Measurements from ENCODE around the gene CXCR5.

Gene CXCR5

GRCh38 chr11:118931571-118931970 lies 47.9 kb downstream of the CXCR5 start:
- DNase-seq (ENCODE audit: low read depth, low spot score) = no peak
- H3K4me3 ChIP-seq (ENCODE audit: low read depth, low read length) = no peak overlapping the region
- no peak for TF ChIP-seq CTCF (IDR thresholded peaks at IDR 0.05; ENCODE audit: insufficient read depth, low read length, missing control alignments)
- CTCF ChIA-PET = interaction anchor here (0.8 to 10.4 kb wide), 8 partner anchors 8 to 147 kb away, joined by 3 to 108 read pairs (median 10); partner anchors contain the start of gene DDX6
- POLR2A ChIA-PET = no interaction called here

DNA sequence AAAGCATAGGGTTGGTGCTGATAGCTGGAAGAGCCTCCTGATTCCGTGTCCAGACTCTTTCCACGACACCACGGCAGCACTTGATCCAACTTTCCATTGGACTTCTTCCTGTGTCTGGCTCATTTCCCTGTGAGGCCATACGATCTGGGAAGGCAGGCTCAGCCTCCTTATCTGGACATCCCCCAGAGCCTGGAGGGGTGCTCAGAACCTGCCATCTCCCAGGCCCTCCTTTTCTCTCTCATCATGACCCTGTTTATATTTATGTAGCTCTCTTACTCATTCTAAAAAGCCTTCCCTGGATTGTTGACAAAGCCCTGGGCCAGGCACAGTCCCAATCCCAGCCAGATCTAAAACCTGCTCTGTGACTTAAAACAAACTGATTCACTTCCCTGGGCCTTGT lies 49.8 kb downstream of the CXCR5 start:
- no peak overlapping the region for H3K4me3 ChIP-seq (ENCODE audit: low read depth, low read length)
- no peak for DNase-seq (ENCODE audit: low read depth, low spot score)
- ChIA-PET CTCF (interaction anchor here (0.6 to 10.4 kb wide), 3 partner anchors 9 to 143 kb away, joined by 3 to 108 read pairs (median 4); partner anchors contain the start of gene DDX6), POLR2A (no interaction called here)
- TF ChIP-seq CTCF (IDR thresholded peaks at IDR 0.05; ENCODE audit: insufficient read depth, low read length, missing control alignments) = no peak

GRCh38 chr11:118935376-118935775 lies 51.7 kb downstream of the CXCR5 start:
- TF ChIP-seq CTCF (IDR thresholded peaks at IDR 0.05; ENCODE audit: insufficient read depth, low read length, missing control alignments) = no peak
- no peak for DNase-seq (ENCODE audit: low read depth, low spot score)
- ChIA-PET CTCF (interaction anchor here (0.8 to 10.4 kb wide), 3 partner anchors 8 to 278 kb away, joined by 3 to 108 read pairs (median 17); partner anchors contain the start of genes BCL9L and DDX6), POLR2A (interaction anchor here (0.6 kb wide), 1 partner anchor 273 kb away, joined by 3 read pairs; no protein-coding TSS in a partner anchor)
- H3K4me3 ChIP-seq (ENCODE audit: low read depth, low read length) = no peak overlapping the region

DNA sequence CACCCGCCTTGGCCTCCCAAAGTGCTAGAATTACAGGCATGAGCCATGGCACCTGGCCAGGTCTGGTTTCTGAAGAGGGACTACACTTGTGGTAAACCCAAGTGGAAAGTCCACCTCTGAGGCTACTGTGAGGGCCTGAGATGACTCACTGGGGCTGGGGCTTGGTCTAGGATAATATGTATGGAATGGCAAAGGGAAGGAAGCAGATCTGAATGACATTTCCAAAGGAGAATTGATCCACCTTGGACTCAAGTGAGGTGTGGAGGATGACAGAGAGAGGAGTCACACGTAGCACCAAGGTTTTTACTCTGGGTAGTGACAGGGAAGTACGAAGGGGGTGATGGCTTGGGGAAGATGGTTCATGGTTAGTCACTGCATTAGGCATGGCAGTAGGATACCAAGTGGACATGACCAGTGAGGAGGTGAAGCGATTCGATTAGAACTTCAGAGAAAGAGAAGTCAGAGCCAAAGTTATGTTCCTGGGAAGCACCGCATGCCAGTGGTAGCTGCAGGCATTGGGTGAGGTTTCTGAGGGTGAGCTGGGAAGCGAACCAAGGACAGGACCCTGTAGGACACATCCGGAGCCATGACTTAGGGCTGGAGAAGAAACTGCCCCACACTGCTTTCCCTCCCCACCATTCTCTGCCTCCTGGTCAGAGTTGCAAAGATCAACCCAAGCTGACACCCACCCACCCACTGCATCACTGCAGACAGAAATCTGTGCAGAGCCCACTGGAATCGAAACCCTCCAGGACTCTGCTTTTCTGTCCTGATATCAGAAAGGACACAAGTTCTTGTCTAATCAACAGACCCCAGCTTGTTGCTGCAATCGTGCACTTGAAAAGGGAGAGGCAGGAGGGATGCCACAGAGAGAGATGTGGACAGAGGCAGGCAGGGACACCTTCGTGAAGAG lies 55.1 kb downstream of the CXCR5 start:
- CTCF ChIA-PET = interaction anchor here (0.6 to 4.6 kb wide), 10 partner anchors 9 to 278 kb away, joined by 3 to 34 read pairs (median 4); partner anchors contain the start of genes BCL9L and UPK2
- TF ChIP-seq CTCF (IDR thresholded peaks at IDR 0.05; ENCODE audit: insufficient read depth, low read length, missing control alignments) = no peak
- H3K4me3 ChIP-seq (ENCODE audit: low read depth, low read length) = no peak overlapping the region
- DNase-seq (ENCODE audit: low read depth, low spot score) = no peak
- POLR2A ChIA-PET = interaction anchor here (1.4 kb wide), 1 partner anchor 146 kb away, joined by 4 read pairs; no protein-coding TSS in a partner anchor

DNA sequence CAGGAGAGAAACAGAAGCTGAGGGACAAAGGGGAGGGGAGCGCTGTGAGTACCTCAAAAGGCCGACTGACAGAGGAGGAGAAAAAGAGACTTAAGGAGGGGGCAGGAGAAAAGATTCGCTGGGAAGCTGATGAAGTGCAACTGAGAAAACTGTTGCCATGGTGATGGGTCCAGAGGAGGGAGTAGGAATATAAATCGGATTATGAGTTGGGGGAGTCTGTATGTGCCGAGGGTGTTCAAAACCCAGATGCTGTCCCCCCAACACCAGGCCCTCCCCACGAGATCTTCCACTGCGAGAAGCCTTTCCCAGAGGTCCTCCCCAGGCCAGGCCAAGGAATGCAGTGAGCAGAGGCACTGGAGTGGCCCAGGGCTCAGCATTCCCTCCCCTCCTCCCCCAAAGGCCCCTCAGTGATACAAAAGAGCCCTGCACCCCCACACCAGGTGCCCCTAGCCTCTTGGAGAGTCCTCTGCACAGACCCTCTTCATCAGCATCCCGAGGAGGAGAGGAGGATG lies 55.8 kb downstream of the CXCR5 start:
- no peak for DNase-seq (ENCODE audit: low read depth, low spot score)
- CTCF ChIA-PET = interaction anchor here (0.6 to 4.6 kb wide), 10 partner anchors 9 to 279 kb away, joined by 3 to 34 read pairs (median 4); partner anchors contain the start of genes BCL9L and UPK2
- POLR2A ChIA-PET = interaction anchor here (1.4 kb wide), 1 partner anchor 147 kb away, joined by 4 read pairs; no protein-coding TSS in a partner anchor
- no peak overlapping the region for H3K4me3 ChIP-seq (ENCODE audit: low read depth, low read length)
- no peak for TF ChIP-seq CTCF (IDR thresholded peaks at IDR 0.05; ENCODE audit: insufficient read depth, low read length, missing control alignments)
